Mesendoderm (in vitro differentiated cells): ENCODE results near the gene EML4.

Experiments used
- DNase-seq: peaks from one replicate; pipeline ENCODE4 v3.0.0; 2013
- H2AK5ac ChIP-seq: 2 replicates; pipeline ENCODE4 v1.6.1; 2013; ENCODE audit warnings: low read length, inconsistent platforms
- H2BK120ac ChIP-seq: 2 replicates; pipeline ENCODE4 v1.6.1; 2013; ENCODE audit warnings: low read depth, mild to moderate bottlenecking, low read length, moderate library complexity, mixed read lengths
- H2BK15ac ChIP-seq: replicated peaks from 2 replicates; pipeline ENCODE4 v1.6.1; 2013; ENCODE audit warnings: low read depth, mild to moderate bottlenecking, moderate library complexity
- H2BK5ac ChIP-seq: 2 replicates; pipeline ENCODE4 v1.6.1; 2013; ENCODE audit warnings: low read length, inconsistent platforms
- H3K18ac ChIP-seq: 2 replicates; pipeline ENCODE4 v1.6.1; 2013; ENCODE audit warnings: mild to moderate bottlenecking, low read length, mixed read lengths
- H3K23ac ChIP-seq: one replicate; pipeline ENCODE4 v1.6.1; 2013; ENCODE audit warnings: low read length
- H3K27ac ChIP-seq: 2 replicates; pipeline ENCODE4 v1.5.1; 2013; ENCODE audit warnings: low read depth, mild to moderate bottlenecking, inconsistent platforms, low read length, moderate library complexity
- H3K27me3 ChIP-seq: 2 replicates; pipeline ENCODE4 v1.6.1; 2013; ENCODE audit warnings: low read length, control low read depth, mild to moderate bottlenecking, inconsistent platforms; ENCODE audit not compliant: insufficient read depth, poor library complexity
- H3K36me3 ChIP-seq: 2 replicates; pipeline ENCODE4 v1.6.1; 2013; ENCODE audit warnings: low read length, inconsistent platforms; ENCODE audit not compliant: control insufficient read depth, insufficient read depth
- H3K4ac ChIP-seq: one replicate; pipeline ENCODE4 v1.6.1; 2013; ENCODE audit warnings: low read depth, mild to moderate bottlenecking, low read length, moderate library complexity
- H3K4me1 ChIP-seq: 2 replicates; pipeline ENCODE4 v1.6.1; 2013; ENCODE audit warnings: low read depth, low read length, inconsistent platforms; ENCODE audit not compliant: control insufficient read depth
- H3K4me2 ChIP-seq: 2 replicates; pipeline ENCODE4 v1.6.1; 2013; ENCODE audit warnings: low read length
- H3K4me3 ChIP-seq: 2 replicates; pipeline ENCODE4 v1.5.1; 2013; ENCODE audit warnings: mild to moderate bottlenecking, low read length
- H3K56ac ChIP-seq: one replicate; pipeline ENCODE4 v1.6.1; 2013; ENCODE audit warnings: low read length
- H3K79me1 ChIP-seq: 2 replicates; pipeline ENCODE4 v1.6.1; 2013; ENCODE audit warnings: low read length, inconsistent platforms
- H3K79me2 ChIP-seq: 2 replicates; pipeline ENCODE4 v1.6.1; 2013; ENCODE audit warnings: mild to moderate bottlenecking, low read length; ENCODE audit not compliant: control insufficient read depth, insufficient read depth
- H3K9ac ChIP-seq: 2 replicates; pipeline ENCODE4 v1.6.1; 2013; ENCODE audit warnings: low read length, inconsistent platforms
- H4K5ac ChIP-seq: one replicate; pipeline ENCODE4 v1.6.1; 2013; ENCODE audit warnings: low read length
- H4K8ac ChIP-seq: one replicate; pipeline ENCODE4 v1.6.1; 2013; ENCODE audit warnings: low read depth, mild to moderate bottlenecking, control low read depth, low read length, moderate library complexity
- WGBS: extraction: QIAGEN DNeasy Blood & Tissue Kit; methylation state at CpG from one replicate; pipeline ENCODE4 v1.1.7; 2013; ENCODE audit warnings: low lambda C conversion rate, missing lambda C conversion rate; ENCODE audit not compliant: insufficient coverage; ENCODE audit errors: extremely low coverage; 5-methylcytosine and 5-hydroxymethylcytosine counted together

EML4 gene

DNA sequence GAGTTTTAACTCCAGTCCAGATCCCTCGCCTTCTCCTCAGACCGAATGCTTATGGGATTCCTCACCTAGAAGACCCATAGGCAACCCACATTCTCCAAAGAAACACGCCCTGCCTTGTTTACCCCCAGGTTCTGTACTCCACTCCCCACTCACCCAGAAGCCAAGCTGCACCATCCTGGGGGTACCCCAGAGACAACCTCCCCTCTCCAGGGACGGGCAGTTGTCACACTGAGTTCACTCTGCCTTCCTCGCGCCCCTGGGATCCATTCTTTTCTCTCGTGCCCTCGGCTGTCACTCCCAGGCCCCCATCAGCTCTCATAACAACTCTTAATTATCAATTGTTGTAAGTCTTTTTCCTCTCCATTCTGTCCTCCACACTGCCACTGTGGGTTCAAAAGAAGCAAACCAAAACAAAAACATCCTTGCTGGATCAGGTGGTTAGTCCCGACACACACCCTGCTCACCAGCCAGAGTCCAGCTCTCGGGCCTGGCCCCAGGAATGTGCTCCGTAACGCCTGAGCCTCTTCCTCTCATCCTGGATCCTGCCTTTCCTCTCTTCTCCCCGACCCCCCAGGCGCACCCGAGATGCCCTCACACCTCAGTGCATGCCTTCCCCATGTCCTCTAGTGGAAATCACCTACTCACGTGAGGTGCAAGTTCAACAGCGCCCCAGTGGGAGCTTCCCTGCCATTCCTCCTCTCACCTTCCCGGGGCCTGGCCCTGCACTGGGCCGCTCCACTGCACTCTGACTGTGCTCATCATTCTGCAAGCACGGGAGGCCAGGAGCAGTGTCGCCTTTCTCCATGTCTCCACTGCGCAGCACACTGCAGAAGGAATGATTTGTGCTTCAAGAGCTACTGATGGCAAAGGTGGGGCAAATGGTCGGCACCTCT lies 171.1 kb downstream of the EML4 start:
- WGBS, result no CpG with 5 or more reads among the region's 23 CpGs
- Histone ChIP-seq H3K36me3 (peaks cover 3% of the 10 kb centered on the region), H2BK15ac (no peak overlapping the region), H3K4me2 (no peak overlapping the region), H3K23ac (no peak overlapping the region), H3K79me1 (peaks cover 16% of the 10 kb centered on the region), H3K9ac (no peak overlapping the region), H3K56ac (no peak overlapping the region), H3K27me3 (no peaks in the 10 kb centered on the region), H2BK120ac (no peak overlapping the region), H3K79me2 (peaks cover 4% of the 10 kb centered on the region), H3K4me1 (peaks cover 4% of the 10 kb centered on the region), H3K27ac (no peak overlapping the region), H3K4me3 (no peak overlapping the region), H2AK5ac (no peak overlapping the region), H4K8ac (no peak overlapping the region), H2BK5ac (no peak overlapping the region), H3K18ac (no peak overlapping the region), H3K4ac (no peak overlapping the region), H4K5ac (no peak overlapping the region)
- peak; percentile 18 for DNase-seq

DNA sequence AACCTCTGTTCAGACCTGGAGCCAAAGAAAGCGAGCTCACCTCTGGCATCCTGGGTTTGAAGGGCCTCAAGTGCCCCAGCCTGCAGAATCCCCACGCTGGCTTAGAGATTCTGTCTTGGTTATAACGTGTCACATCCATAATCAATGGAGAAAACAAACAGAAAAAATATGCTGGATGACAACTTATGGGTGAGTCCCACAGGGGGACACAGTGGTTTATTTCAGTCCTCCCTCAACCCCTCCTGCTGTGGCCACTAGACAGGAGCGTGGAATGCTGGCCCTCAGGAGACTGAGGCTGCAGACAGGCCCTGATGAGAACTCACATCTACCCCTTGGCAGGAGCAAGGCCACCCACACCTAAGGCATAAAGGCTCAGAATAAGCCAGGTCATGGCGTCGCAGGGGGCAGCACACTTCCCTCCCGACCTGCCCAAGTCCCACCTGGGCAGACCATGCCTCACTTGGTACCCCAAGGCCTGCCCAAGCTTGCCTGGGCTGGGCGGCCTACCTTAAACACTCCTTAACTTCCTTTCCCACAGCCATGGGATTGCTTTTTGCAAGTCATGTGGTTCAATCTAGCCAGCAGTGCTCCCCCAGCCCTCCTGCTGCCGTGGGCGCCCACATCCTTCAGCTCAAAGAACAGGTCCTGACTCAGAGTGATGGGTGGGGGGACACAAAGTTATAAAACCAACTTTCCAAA lies 171.9 kb downstream of the EML4 start:
- Histone ChIP-seq H3K4me1 (peaks cover 4% of the 10 kb centered on the region), H3K79me2 (peaks cover 4% of the 10 kb centered on the region), H3K18ac (no peak overlapping the region), H2BK120ac (no peak overlapping the region), H4K8ac (no peak overlapping the region), H3K79me1 (peaks cover 17% of the 10 kb centered on the region), H3K36me3 (no peaks in the 10 kb centered on the region), H3K9ac (no peak overlapping the region), H3K4me2 (no peak overlapping the region), H3K27me3 (no peaks in the 10 kb centered on the region), H3K4ac (no peak overlapping the region), H3K56ac (no peak overlapping the region), H3K27ac (no peak overlapping the region), H3K23ac (no peak overlapping the region), H2BK5ac (no peak overlapping the region), H4K5ac (no peak overlapping the region), H3K4me3 (no peak overlapping the region), H2AK5ac (no peak overlapping the region), H2BK15ac (no peak overlapping the region)
- DNase-seq, result no peak
- WGBS, result no CpG with 5 or more reads among the region's 10 CpGs

DNA sequence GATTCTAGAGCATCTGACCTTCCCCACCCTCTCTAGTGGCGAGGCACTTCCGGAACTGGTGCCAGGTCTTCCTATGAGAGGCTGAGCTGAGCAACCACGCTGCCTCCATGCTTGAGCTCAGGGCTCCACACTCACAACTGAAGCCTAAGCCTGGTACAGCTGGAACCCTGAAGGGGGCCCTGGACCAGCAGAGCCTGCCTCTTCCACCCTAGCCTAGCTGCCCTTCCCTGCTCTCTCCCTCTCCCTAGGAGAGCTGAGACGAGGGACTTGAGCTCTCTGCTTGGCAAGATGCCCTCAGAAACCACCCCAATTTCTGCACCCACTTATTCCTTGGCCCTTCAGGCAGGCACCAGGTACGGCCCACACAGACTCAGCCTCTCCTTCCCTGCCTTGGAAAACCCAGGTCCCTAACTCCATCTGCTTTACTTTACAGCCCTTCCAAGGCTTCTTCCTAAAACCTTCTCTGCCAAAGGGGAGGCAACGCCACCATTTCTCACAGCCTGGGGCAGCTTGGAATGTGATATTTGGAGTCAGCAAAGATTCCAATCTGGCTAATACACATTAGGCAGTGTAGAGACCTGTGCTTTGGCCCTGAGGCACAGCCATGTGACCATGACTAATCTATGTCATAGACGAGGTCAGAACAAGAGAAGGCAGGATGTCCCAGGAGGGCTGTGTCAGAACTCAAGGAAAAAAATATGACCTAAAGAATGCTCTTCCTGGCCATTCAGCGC lies 173.1 kb downstream of the EML4 start:
- H3K18ac ChIP-seq, result no peak overlapping the region
- H3K4me2 ChIP-seq, result no peak overlapping the region
- no peak overlapping the region for H2AK5ac ChIP-seq
- no peaks in the 10 kb centered on the region for H3K36me3 ChIP-seq
- no peak overlapping the region for H3K4me3 ChIP-seq
- no peak overlapping the region for H2BK5ac ChIP-seq
- no peaks in the 10 kb centered on the region for H3K27me3 ChIP-seq
- H3K56ac ChIP-seq, result no peak overlapping the region
- H3K27ac ChIP-seq, result no peak overlapping the region
- peaks cover 4% of the 10 kb centered on the region for H3K79me2 ChIP-seq
- no peak overlapping the region for H2BK120ac ChIP-seq
- peaks cover 17% of the 10 kb centered on the region for H3K79me1 ChIP-seq
- peaks cover 4% of the 10 kb centered on the region for H3K4me1 ChIP-seq
- no peak overlapping the region for H3K23ac ChIP-seq
- H3K4ac ChIP-seq, result no peak overlapping the region
- no peak overlapping the region for H2BK15ac ChIP-seq
- no peak overlapping the region for H3K9ac ChIP-seq
- DNase-seq, result peak; percentile 96
- no CpG with 5 or more reads among the region's 8 CpGs for WGBS
- no peak overlapping the region for H4K8ac ChIP-seq
- no peak overlapping the region for H4K5ac ChIP-seq

DNA sequence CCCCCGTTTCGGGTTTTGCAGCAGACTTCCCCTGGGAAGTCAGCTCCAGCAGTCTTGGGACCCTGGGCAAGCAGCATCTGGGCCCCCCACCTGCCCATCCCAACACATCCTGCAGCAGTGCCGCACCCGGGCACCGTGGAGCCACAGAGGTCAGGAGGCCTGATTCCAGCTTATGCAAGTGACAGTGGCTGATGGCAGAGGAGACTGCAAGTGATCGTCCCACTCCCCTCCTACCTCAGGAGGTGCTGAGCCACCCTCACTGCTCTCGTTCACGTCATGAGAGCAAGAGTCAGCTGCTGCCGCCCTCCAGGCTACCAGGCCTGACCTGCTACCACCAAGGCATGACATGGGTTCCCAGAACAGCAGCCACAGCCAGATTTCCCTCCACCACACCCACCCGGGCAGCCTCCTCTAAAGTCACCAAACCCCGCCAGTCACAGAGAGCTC lies 173.7 kb downstream of the EML4 start:
- Histone ChIP-seq H3K36me3 (no peaks in the 10 kb centered on the region), H2BK120ac (no peak overlapping the region), H3K4me3 (no peak overlapping the region), H3K27me3 (no peaks in the 10 kb centered on the region), H2BK15ac (no peak overlapping the region), H3K27ac (no peak overlapping the region), H3K79me1 (peaks cover 14% of the 10 kb centered on the region), H3K4me2 (no peak overlapping the region), H2AK5ac (no peak overlapping the region), H4K5ac (no peak overlapping the region), H3K18ac (no peak overlapping the region), H4K8ac (no peak overlapping the region), H3K23ac (no peak overlapping the region), H3K56ac (peak overlapping the region; percentile 64), H3K79me2 (peaks cover 4% of the 10 kb centered on the region), H3K9ac (no peak overlapping the region), H3K4ac (no peak overlapping the region), H2BK5ac (no peak overlapping the region), H3K4me1 (peaks cover 4% of the 10 kb centered on the region)
- WGBS, result no CpG with 5 or more reads among the region's 11 CpGs
- no peak for DNase-seq

DNA sequence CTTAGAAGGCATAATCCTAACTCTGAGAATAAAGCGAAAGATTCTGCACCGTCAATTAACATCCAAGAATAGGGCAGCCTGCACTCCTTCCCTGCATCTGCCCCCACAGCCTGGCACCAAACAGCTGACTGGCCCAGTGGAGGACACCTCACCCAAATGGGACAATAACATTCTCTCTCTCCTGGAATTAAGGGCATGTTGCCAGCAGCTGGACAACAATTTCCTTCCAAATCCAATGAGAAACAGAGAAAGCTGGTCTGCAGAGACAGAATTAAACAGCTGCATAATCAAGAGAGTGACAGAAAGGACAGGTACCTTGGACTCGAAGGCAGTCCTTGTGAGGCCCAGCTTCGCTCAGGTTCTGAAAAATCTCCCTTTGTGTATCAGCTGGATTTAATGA lies 176.8 kb downstream of the EML4 start:
- Histone ChIP-seq H3K79me2 (peaks cover 8% of the 10 kb centered on the region), H3K23ac (no peak overlapping the region), H4K8ac (no peak overlapping the region), H2BK5ac (no peak overlapping the region), H3K4me2 (no peak overlapping the region), H4K5ac (no peak overlapping the region), H3K4me3 (no peak overlapping the region), H3K18ac (no peak overlapping the region), H3K27ac (no peak overlapping the region), H3K4ac (no peak overlapping the region), H3K27me3 (no peaks in the 10 kb centered on the region), H3K4me1 (peaks cover 4% of the 10 kb centered on the region), H3K9ac (no peak overlapping the region), H3K36me3 (no peaks in the 10 kb centered on the region), H2BK120ac (no peak overlapping the region), H2AK5ac (no peak overlapping the region), H3K79me1 (peaks cover 15% of the 10 kb centered on the region), H3K56ac (no peak overlapping the region), H2BK15ac (no peak overlapping the region)
- no peak for DNase-seq
- no CpG with 5 or more reads among the region's 4 CpGs for WGBS
